GM10248 (cell line): ENCODE data around the gene CCNYL1.
"Not testable (repeated sequence)": the region's sequence is repeated elsewhere in the genome, so short reads cannot be mapped to it uniquely, and the experiment has no call there.

Source experiments
- CTCF ChIA-PET: fragments of 300-600 bp; sonication (Branson Sonifier 250); formaldehyde crosslinking; extraction: SDS; loops from one replicate; lab custom pipeline; 2021; ENCODE audit warnings: antibody characterized with exemption; lab: Yijun Ruan, JAX
- POLR2A ChIA-PET: fragments of 350-650 bp; sonication (Branson Sonifier 250); formaldehyde crosslinking; extraction: SDS; loops from one replicate; lab custom pipeline; 2020; ENCODE audit warnings: antibody characterized with exemption; lab: Yijun Ruan, JAX
- DNase-seq: peaks from one replicate; pipeline ENCODE4 v3.0.0; 2012; ENCODE audit errors: extremely low spot score
- CTCF ChIP-seq: IDR thresholded peaks from 2 replicates; pipeline ENCODE4 v1.5.1; 2012; ENCODE audit warnings: mild to moderate bottlenecking, low read depth; ENCODE audit errors: extremely low read depth, missing control alignments, control extremely low read depth

Gene CCNYL1

GRCh38 chr2:207749873-207750272 is 38.4 kb downstream of the CCNYL1 start:
- ChIA-PET CTCF (interaction anchor here (0.6 to 8.2 kb wide), 7 partner anchors 11 to 323 kb away, joined by 3 to 153 read pairs (median 70); no protein-coding TSS in a partner anchor), POLR2A (no interaction called here)
- no peak for TF ChIP-seq CTCF
- DNase-seq = no peak

GRCh38 chr2:207750345-207750744 is 38.9 kb downstream of the CCNYL1 start:
- ChIA-PET POLR2A (no interaction called here), CTCF (interaction anchor here (1.0 to 8.2 kb wide), 6 partner anchors 56 to 323 kb away, joined by 3 to 153 read pairs (median 71); no protein-coding TSS in a partner anchor)
- DNase-seq = no peak
- no peak for TF ChIP-seq CTCF

GRCh38 chr2:207750876-207751275 is 39.4 kb downstream of the CCNYL1 start:
- CTCF ChIA-PET = interaction anchor here (0.6 to 8.2 kb wide), 5 partner anchors 202 to 322 kb away, joined by 3 to 153 read pairs (median 72); no protein-coding TSS in a partner anchor

GRCh38 chr2:207753688-207754087 is 42.2 kb downstream of the CCNYL1 start:
- DNase-seq, POLR2A ChIA-PET: not testable (repeated sequence)
- CTCF ChIA-PET = interaction anchor here (0.8 to 5.1 kb wide), 4 partner anchors 8 to 318 kb away, joined by 3 to 32 read pairs (median 14); no protein-coding TSS in a partner anchor

More at GRCh38 chr2:207750876-207751275, 39.4 kb downstream of the CCNYL1 start:
- POLR2A ChIA-PET = interaction anchor here (0.7 kb wide), 1 partner anchor 15 kb away, joined by 3 read pairs; no protein-coding TSS in a partner anchor
- no peak for DNase-seq
- no peak for TF ChIP-seq CTCF

GRCh38 chr2:207754498-207755383 is 43.3 kb downstream of the CCNYL1 start:
- no peak for TF ChIP-seq CTCF
- DNase-seq = no peak
- ChIA-PET POLR2A (no interaction called here), CTCF (interaction anchor here (1.5 to 5.1 kb wide), 5 partner anchors 9 to 317 kb away, joined by 5 to 32 read pairs (median 9); no protein-coding TSS in a partner anchor)

- DNase-seq = no peak
- CTCF ChIA-PET = interaction anchor here (5.1 kb wide), 1 partner anchor 283 kb away, joined by 20 read pairs; no protein-coding TSS in a partner anchor
- POLR2A ChIA-PET = interaction anchor here (0.7 kb wide), 1 partner anchor 47 kb away, joined by 3 read pairs; no protein-coding TSS in a partner anchor
- no peak for TF ChIP-seq CTCF
These were observed 46.6 kb downstream of the CCNYL1 start for GRCh38 chr2:207758025-207758424.
